ENCODE results near the gene USP25.

DNA sequence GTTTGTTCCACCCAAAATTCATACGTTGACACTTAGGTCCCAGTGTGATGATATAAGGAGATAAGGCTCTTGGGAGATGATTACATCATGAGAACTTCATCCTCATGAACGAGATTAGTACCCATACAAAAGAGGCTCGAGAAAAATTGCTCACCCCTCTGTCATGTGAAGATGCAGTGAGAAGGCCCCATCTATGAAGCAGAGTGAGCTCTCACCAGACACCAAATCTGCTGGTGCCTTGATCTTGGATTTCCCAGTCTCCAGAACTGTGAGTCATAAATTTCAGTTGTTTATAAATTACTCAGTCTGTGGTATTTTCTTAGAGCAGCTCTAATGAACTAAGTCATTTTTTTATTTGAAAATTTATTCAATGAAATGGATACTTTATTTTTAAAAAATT is 42.6 kb upstream of the USP25 start:
- TF ChIP-seq JUN (CRISPR knock-in tag; IDR thresholded peaks at IDR 0.05) (no peak), USF1 (CRISPR knock-in tag; IDR thresholded peaks at IDR 0.05) (no peak), GABPB1 (CRISPR knock-in tag; IDR thresholded peaks at IDR 0.05) (no peak), ZNF232 (CRISPR knock-in tag; IDR thresholded peaks at IDR 0.05) (no peak), ZNF263 (CRISPR knock-in tag; IDR thresholded peaks at IDR 0.05; ENCODE audit: low read depth) (no peak), FOXJ3 (CRISPR knock-in tag; IDR thresholded peaks at IDR 0.05; ENCODE audit: borderline replicate concordance) (no peak), ELF4 (CRISPR knock-in tag; IDR thresholded peaks at IDR 0.05; ENCODE audit: low read depth) (no peak)
- TF ChIP-seq, protein P1, sequence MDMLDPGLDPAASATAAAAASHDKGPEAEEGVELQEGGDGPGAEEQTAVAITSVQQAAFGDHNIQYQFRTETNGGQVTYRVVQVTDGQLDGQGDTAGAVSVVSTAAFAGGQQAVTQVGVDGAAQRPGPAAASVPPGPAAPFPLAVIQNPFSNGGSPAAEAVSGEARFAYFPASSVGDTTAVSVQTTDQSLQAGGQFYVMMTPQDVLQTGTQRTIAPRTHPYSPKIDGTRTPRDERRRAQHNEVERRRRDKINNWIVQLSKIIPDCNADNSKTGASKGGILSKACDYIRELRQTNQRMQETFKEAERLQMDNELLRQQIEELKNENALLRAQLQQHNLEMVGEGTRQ (CRISPR knock-in tag; IDR thresholded peaks at IDR 0.05) = no peak
- TF ChIP-seq, protein P2, sequence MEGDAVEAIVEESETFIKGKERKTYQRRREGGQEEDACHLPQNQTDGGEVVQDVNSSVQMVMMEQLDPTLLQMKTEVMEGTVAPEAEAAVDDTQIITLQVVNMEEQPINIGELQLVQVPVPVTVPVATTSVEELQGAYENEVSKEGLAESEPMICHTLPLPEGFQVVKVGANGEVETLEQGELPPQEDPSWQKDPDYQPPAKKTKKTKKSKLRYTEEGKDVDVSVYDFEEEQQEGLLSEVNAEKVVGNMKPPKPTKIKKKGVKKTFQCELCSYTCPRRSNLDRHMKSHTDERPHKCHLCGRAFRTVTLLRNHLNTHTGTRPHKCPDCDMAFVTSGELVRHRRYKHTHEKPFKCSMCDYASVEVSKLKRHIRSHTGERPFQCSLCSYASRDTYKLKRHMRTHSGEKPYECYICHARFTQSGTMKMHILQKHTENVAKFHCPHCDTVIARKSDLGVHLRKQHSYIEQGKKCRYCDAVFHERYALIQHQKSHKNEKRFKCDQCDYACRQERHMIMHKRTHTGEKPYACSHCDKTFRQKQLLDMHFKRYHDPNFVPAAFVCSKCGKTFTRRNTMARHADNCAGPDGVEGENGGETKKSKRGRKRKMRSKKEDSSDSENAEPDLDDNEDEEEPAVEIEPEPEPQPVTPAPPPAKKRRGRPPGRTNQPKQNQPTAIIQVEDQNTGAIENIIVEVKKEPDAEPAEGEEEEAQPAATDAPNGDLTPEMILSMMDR (IDR thresholded peaks at IDR 0.05) = no peak
- TF ChIP-seq, protein P3, sequence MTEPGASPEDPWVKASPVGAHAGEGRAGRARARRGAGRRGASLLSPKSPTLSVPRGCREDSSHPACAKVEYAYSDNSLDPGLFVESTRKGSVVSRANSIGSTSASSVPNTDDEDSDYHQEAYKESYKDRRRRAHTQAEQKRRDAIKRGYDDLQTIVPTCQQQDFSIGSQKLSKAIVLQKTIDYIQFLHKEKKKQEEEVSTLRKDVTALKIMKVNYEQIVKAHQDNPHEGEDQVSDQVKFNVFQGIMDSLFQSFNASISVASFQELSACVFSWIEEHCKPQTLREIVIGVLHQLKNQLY (CRISPR knock-in tag; IDR thresholded peaks at IDR 0.05) = no peak
- TF ChIP-seq, protein P4, sequence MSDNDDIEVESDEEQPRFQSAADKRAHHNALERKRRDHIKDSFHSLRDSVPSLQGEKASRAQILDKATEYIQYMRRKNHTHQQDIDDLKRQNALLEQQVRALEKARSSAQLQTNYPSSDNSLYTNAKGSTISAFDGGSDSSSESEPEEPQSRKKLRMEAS (CRISPR knock-in tag; IDR thresholded peaks at IDR 0.05) = no peak
